HG03520 (cell line): Measurements from ENCODE around the gene ITGA11.

Experiments
- ATAC-seq: cut with Tn5 transposase; IDR thresholded peaks from one replicate; pipeline ENCODE4 v1.9.1; 2021; ENCODE audit warnings: mild to moderate bottlenecking, moderate library complexity; ENCODE audit not compliant: unreplicated experiment

ITGA11 gene

DNA sequence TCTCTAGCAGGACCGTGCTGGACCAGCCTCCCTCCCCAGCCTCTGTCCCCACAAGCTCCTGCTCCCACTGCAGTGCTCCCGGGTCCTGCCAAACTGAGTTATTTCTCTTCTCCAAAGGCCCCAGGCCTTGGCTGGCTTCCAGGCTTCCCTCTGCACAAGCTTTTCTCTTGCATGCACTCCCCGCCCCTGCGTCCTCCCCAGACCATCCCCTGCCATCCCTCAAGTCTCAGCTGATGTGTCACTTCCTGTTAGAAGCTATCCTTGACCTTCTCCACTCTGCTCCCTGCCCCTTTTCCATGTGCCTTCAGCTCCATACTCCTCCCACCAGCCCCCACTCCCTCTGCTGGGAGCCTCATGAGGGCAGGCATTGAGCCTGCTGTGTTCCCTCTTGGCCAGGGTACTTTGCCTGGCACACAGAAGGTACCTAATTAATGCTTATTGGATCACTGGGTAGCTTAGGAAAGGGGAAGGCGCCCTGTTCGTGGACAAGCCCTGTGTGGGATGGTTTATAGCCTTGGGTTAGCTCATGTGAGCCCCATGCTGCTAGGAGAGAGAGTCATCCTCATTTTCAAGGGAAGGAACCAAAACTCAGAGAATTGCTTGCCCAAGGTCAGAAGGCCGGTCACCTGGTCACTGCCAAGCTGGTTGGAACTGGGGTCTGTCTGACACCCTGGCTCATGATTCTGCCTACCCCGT lies 98.0 kb downstream of the ITGA11 start:
- ATAC-seq, result no peak

DNA sequence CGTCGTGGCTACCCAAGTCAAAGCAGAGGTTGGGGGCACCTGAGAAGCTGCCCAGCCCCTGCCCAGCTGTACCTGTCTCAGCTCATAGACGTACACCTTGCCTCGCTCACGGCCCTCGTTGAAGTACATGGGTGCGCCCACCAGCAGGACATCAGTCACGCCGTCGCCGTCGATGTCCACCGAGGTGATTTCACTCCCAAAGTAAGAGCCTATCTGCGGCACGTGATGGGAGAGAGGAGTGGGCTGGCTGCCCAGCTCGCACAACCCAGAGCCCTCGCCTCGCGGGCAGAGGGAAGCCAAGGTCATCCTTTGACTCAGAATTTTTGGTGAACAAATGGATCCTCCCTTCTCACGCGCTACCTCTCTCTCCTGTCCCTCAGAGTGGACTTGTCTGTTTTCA lies 99.7 kb downstream of the ITGA11 start:
- no peak for ATAC-seq

DNA sequence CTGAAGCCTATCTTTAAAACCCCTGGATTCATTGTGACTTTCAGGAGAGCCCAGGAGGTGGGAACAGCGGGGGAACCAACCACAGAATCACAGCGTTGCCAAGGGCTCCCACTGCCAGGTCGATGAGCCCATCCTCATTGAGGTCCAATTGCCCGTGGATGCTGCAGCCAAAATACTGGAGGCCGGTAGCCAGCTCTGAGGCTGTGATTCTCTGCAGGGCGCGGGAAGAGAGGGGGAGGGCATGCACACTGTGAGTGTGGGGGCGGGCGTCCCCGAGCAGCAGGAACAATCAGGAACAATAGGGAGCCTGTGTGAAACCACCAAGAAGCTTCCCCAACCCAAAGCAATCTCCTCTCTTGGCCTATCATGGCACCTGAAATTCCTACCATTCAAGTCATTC lies 101.1 kb downstream of the ITGA11 start:
- no peak for ATAC-seq

DNA sequence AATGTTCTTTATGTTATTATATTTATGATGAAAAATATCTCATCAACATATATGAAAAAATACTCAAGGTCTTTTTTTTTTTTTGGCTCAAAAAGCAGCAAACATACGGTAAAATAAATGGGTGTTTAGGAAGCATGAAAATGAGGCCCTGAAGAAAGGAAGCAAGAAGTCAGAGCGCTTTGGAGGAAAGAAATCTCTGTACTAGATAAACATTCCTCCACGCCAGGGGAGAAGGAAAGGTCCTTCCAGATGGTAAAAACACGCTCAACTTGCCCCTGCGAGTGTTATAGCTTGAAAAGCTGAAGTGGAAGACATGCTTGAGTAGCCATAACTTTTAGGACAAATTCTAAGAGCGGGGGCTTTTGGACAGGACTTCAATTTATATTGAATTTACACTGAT lies 101.5 kb downstream of the ITGA11 start:
- ATAC-seq, result no peak

DNA sequence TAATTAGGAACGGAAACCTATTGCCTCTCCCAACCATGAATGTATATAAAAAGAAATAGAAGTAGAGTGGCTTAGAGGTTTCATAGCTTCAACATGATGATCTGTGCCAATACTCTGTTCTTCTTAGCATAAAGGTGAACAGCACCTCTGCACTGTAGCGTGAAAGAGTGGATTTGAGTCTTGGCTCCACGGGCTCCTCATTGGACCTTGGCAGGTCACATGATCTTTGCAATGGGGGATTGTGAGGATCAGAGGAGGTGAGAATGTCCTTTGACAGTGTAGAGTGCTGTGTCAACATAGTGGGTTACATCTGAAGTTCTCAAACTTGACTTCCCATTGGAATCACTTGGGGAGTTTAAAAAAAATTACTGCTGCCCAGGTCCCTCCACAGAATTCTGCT lies 103.0 kb downstream of the ITGA11 start:
- no peak for ATAC-seq

DNA sequence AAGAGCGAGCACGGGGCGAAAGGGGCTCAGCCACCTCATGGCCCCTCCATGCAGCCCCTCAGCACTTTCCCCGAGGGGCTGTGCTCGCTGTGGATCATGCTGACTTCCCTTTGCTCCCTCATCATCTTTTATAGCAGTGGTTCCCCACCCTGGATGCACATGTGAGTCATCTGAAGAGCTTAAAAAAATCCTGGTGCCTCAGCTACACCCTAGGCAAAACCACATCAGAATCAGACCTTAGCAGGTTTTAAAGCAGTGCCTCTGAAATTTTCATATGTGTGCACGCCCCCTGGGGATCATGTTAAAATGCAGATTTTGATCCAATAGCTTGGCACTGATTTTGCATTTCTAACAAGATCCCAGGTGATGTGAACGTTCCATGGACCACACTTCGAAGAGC lies 103.5 kb downstream of the ITGA11 start:
- ATAC-seq, result no peak

DNA sequence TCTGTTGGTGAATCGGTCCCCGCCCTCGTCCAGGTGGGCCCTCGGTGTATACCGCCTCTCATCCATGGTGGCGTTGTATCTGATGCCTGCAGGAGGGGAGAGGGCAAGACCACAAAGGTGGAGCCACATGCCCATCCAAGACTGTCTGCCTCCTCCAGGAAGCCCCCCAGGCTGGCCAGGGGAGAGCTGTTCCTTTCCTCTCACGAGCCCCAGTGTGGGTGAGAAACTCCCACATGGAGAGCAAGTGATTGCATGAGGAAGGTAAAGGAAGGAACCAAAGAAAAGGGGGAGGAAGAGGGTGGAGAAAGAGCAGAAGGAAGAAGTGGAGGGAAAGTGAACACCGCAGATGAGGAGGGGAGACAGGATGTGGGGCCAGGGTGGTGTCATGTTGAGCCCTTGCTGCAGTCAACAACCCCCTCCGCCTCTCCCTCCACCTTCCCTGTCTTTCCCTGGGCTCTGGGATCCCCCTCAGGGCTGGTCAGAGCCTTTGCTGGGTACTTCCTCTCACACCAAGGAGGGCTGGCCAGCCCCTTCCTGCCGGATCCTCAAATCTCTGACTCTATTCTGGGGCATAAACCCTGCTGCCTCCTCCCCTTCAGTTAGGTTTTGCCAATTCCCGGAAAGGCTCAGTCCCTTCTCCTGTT lies 105.1 kb downstream of the ITGA11 start:
- no peak for ATAC-seq

DNA sequence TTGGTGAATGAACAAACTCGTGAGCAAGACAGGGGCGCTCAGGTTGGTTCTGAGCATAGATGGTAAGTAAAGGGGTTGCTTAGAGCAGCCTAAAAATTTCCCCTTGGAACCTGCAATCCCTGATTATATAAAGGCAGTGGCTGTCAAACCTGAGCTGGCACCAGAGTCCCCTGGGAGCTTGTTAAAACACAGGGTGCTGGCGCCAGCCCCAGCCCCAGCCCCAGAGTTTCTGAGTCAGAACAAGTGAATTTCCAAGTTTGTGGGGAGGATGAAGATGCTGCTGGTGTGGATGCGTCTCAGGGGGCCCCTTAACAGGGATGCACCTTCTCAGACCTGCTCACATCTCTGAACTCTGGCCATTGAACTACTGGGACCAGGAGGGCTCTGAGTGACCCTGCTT lies 106.2 kb downstream of the ITGA11 start:
- no peak for ATAC-seq

DNA sequence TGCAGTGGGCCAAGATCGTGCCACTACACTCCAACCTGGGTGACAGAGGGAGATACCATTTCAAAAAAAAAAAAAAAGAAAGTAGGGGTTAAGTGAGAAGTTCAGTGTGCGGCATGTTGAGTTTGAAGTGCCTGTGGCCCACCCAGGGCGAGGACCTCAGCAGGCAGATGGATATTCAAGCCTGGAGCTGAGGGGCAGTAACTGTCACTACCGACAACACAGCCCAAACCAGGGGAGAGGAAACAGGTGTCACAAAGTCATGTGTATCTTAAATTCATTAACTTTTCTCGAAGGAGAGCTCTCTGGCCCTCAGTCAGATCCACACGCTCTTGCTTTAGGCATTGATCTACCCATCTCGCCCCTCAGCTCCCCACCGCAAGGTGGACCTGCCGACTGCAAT lies 109.2 kb downstream of the ITGA11 start:
- no peak for ATAC-seq

DNA sequence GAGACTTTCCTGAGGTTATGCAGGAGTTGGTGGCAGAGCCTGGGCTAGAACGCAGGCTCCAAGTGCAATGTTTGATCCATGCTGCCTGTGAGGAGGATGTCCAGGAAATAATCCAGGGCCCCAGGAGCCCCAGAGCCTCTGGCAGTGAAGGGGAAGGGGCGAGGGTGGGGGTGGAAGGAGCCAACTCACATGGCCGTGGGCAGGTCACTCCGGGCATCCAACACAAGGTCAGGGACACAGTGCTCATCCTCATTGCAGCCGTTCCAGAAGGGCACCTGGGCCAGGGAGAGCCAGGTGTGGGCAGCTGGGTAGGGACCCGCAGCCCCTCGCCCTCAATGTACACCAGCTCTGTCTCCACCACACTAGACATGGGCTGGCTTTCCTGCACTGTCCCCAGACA lies 110.7 kb downstream of the ITGA11 start:
- ATAC-seq, result no peak

DNA sequence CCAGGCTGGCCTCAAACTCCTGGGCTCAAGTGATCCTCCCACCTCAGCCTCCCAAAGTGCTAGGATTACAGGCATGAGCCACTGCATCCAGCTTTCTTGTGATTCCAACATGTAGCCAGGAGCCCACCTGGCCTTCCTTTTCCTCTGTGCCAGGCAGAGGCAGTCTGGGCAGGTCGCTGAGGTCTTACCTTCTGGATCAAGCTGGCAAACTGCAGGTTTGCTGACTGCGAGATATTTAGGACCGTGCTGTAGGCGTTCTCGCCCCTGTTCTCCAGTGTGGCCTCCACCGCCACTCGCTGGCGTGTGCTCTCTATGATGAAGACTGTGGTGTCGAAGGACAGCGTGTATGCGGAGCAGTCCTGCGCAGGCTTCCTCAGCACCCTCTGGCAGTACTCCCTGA lies 112.0 kb downstream of the ITGA11 start:
- ATAC-seq, result no peak

DNA sequence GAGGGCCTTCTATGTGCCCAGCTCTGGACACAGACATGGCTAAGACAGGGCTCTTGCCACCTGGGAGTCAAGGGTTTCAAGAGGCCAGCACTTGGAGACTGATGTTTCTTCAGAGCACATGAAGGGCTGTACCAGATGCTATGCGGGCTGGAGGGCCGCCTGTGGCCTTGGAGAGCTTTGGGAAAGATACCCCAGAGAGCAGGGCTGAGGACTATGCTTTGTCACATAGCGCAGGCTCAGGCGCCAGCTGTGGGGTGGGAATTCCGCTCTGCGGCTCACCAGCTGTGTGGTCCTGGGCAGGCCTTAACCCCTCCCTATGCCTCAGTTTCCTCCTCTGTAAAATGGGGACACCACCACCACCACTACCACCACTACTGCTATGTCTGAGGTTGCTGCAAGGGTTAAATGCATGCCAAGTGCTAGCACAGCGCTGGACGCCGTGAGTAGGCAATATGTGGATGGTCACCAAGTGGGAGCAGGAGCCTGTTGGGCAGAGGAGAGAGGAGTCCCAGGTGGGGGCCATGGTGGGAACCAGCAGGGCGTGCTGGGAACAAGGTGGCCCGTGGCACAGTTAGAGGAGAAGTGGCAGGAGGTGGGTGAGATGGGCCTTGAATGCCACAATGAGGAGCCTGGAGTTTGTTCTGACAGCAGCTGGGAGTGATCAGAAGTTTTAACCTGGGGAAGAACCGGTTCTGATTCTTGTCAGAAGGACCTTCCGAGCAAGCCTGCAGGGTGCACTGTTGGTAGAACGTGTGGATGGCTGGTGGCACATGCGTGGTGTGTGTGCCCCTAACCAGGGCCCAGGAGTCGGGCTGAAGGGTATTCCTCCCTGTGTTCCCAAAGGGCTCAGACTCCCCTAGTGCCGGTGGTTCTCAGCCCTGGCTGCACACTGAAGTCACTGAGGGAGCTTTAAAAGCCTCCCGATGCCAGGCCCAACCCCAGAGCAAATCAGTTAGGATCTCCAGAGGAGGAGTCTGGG lies 112.7 kb downstream of the ITGA11 start:
- ATAC-seq, result no peak

DNA sequence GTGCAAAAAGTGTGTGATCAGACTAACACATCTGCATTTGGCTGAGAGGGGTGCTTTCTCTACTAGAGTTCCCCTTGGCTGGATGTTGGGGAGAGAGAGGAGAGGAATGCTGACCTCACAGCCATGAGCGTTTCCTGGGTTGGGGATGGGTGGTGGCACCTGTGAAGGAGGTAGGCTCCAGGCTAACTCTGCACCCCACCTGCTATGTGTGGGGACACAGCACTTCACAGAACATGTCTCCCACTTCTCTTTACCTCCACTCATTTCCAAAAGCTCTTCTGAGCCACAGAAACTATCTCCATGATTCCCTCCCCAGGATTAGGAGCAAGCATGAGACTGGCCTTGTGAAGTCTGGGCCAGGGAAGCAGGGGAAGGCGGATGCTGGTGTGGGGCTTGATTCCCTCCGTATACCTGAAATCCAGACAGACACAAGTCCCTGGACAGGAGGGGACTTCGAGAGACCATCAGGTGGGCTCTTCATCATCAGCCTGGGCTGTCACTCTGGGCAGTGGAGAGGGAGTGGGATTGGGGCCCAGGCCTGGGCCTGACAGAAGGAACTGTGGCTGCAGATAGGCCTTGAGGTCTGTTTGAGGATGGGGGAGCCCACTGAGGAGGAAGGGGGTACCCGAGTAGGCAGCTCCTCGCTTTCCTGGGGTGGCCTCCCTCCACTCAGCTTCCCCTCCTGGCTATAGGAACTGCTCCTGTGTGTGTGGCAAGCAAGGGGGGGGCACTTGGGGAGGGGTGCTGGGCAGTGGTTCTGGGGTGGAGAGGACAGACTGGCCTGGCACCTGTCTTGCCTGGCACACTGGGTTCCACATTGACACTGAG lies 113.7 kb downstream of the ITGA11 start:
- no peak for ATAC-seq

DNA sequence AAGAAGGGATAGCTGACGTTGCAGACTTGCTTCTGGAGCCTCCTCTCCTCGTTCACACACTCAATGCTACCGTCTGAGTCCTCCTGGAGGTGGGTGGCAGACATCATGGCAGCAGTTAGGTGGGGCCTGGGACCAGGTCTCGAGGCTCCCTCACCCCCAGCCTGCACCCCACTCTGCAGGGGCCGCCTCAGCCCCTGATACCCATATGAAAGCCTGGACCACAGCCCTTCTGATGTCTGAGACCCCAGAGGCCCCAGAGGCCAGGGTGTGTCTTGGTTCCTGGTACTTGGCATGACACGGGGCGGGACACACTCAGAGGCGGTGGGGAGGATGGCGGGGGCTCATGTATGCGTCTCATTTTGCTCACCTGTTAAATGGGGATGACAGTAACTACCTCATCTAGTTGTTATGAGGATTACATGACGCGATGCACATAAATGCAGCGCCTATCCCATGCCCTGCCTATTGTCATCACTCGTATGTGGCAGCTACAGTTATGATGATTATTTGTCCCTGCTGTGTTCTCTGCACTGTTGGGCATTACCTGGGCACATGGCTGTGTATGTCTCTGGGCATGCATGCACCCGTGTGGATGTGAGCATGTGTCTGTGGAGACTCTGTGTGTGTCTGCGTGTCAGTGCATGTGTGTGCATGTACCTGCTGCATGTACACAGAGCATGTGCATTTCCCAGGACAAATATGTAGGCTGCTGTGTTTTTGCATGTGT lies 114.5 kb downstream of the ITGA11 start:
- ATAC-seq, result no peak

DNA sequence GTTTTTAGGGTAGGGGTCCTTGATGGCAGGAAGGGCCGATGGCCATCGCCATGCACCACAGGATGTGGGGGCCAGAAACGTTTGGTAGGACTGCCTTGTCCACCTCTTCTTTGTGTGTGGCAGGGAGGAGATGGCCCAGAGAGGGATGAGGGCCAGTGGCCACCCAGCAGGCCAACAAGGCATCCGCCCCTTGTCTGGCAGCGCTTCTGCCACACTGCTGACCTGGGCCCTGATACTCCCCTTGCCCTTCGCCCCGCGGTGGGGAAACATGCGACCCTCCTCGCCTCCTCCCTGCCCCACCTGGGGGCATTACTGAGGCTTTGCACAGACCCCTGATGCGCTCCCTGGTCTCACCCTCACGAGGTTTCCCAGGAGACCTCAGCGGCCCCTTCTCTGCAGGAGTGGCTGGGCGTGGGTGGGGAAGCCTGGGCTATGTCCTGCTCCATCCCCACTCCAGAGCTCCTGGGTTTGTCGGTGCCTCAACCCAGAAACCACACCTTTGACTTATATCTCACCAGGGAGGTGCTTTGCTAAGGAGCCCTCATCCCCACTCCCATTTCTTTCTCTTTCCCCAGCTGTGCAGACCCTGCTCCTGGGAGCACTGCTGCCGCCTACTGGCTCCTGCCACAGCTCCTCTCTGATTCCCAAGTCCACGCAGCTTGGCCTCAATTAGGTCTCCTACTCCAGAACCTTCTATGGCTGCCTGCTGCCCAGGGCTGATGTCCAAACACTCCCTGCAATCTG lies 115.7 kb downstream of the ITGA11 start:
- ATAC-seq, result no peak

DNA sequence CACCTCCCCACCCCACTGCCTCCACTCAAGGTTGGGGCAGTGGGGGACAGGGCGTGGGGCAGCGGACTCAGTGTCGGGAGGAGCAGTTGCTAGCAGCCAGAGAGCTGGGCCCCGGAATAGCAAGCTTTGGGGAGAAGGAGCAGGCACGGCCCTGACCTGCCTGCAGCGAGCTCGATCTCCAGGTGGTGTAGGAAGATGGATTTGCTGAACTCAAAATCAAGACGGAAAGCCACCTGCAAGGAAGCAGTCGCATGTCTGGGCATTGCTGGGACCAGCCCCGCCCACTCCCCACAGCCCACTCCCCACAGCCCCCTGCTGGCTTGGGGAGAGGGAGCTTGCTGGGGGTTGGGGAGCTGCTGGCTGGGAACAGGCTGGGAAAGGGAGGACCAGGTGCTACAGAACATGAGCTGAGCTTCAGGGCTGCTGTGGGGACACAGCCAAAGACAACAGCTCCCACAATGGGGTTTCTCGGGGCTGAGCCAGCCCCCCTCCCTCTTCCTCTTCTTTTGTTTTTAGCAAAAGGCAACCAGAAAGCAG lies 116.4 kb downstream of the ITGA11 start:
- no peak for ATAC-seq

DNA sequence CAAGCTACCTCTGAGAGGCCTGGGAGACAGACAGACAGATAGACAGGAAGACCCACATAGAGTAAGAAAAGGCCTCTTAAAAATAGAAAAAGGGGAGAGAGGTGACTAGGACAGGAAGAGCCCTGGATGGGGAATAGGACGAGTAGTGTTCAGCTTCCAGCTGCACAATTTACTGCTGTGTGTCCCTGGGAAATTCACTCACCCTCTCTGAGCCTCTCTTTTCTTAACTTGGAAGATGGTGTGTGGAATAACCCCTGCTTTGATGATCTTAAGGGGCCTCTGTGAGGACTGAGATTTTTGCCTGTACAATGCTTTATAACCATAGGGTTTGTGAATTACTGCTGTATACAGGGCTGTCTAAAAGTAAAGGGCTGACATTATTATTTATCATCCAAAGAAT lies 116.9 kb downstream of the ITGA11 start:
- ATAC-seq, result no peak

DNA sequence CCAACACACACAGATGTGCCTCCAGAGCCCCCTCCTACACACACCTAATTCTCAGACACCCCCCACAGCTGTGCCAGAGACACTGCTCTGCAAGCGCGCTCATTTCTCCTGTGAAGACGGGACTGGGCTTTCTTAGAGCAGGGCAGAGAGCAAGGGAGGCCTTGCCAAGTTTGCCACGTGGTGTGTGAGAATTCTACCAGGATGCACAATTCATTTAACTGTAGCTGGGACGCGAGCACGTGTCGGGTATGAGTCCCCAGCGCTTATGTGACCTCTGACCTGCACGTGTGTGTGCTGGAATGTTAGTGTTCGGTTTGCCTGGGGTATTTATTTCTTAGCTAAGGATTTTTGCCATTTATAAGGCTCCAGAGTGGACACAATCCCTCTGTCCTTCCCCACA lies 117.4 kb downstream of the ITGA11 start:
- no peak for ATAC-seq
